ENCODE data around the gene MYOF.

MYOF gene

GRCh38 chr10:93356516-93356915 lies 125.6 kb downstream of the MYOF start:
- Mint-ChIP-seq H3K4me3 (no peak overlapping the region), H3K27me3 (peaks cover 22% of the 10 kb centered on the region), H3K9me3 (no peaks in the 10 kb centered on the region), H3K4me1 (peaks cover 13% of the 10 kb centered on the region), H3K27ac (no peak overlapping the region), H3K36me3 (ENCODE audit: low read depth) (peaks cover 21% of the 10 kb centered on the region)
- ATAC-seq (no peak), DNase-seq (no peak)

GRCh38 chr10:93352638-93353383 lies 129.3 kb downstream of the MYOF start:
- no peak overlapping the region for H3K4me3 Mint-ChIP-seq
- ATAC-seq (no peak), DNase-seq (no peak)
- H3K27me3 Mint-ChIP-seq: peaks cover 19% of the 10 kb centered on the region
- H3K27ac Mint-ChIP-seq: no peak overlapping the region
- H3K4me1 Mint-ChIP-seq: peaks cover 6% of the 10 kb centered on the region
- no peaks in the 10 kb centered on the region for H3K9me3 Mint-ChIP-seq
- H3K36me3 Mint-ChIP-seq (ENCODE audit: low read depth): peaks cover 22% of the 10 kb centered on the region

GRCh38 chr10:93346694-93347093 lies 135.4 kb downstream of the MYOF start:
- no peak overlapping the region for H3K27ac Mint-ChIP-seq
- H3K4me1 Mint-ChIP-seq: peaks cover 8% of the 10 kb centered on the region
- no peaks in the 10 kb centered on the region for H3K9me3 Mint-ChIP-seq
- peaks cover 21% of the 10 kb centered on the region for H3K36me3 Mint-ChIP-seq (ENCODE audit: low read depth)
- DNase-seq: no peak
- ATAC-seq: no peak
- peaks cover 2% of the 10 kb centered on the region for H3K27me3 Mint-ChIP-seq
- H3K4me3 Mint-ChIP-seq: no peak overlapping the region

- no peaks in the 10 kb centered on the region for H3K9me3 Mint-ChIP-seq
- DNase-seq (no peak), ATAC-seq (peak; percentile 57)
- peaks cover 2% of the 10 kb centered on the region for H3K27me3 Mint-ChIP-seq
- peaks cover 15% of the 10 kb centered on the region for H3K36me3 Mint-ChIP-seq (ENCODE audit: low read depth)
- peaks cover 8% of the 10 kb centered on the region for H3K4me1 Mint-ChIP-seq
- H3K27ac Mint-ChIP-seq: no peak overlapping the region
- H3K4me3 Mint-ChIP-seq: no peak overlapping the region
These were observed 136.0 kb downstream of the MYOF start for GRCh38 chr10:93346108-93346507.

- Mint-ChIP-seq H3K9me3 (no peaks in the 10 kb centered on the region), H3K27me3 (peaks cover 2% of the 10 kb centered on the region), H3K4me3 (no peak overlapping the region), H3K4me1 (peaks cover 8% of the 10 kb centered on the region), H3K27ac (no peak overlapping the region), H3K36me3 (ENCODE audit: low read depth) (peaks cover 10% of the 10 kb centered on the region)
- DNase-seq (no peak), ATAC-seq (no peak)
These were observed 137.4 kb downstream of the MYOF start for GRCh38 chr10:93344691-93345090.

GRCh38 chr10:93342921-93343320 lies 139.2 kb downstream of the MYOF start:
- Mint-ChIP-seq H3K27me3 (peaks cover 3% of the 10 kb centered on the region), H3K4me3 (no peak overlapping the region), H3K27ac (no peak overlapping the region), H3K4me1 (peaks cover 8% of the 10 kb centered on the region), H3K36me3 (ENCODE audit: low read depth) (peaks cover 13% of the 10 kb centered on the region), H3K9me3 (no peaks in the 10 kb centered on the region)
- DNase-seq (no peak), ATAC-seq (no peak)

- H3K9me3 Mint-ChIP-seq: no peaks in the 10 kb centered on the region
- no peak overlapping the region for H3K4me3 Mint-ChIP-seq
- peaks cover 8% of the 10 kb centered on the region for H3K4me1 Mint-ChIP-seq
- peaks cover 3% of the 10 kb centered on the region for H3K27me3 Mint-ChIP-seq
- DNase-seq: no peak
- H3K27ac Mint-ChIP-seq: no peak overlapping the region
- H3K36me3 Mint-ChIP-seq (ENCODE audit: low read depth): peaks cover 13% of the 10 kb centered on the region
- ATAC-seq: no peak
These were observed 139.8 kb downstream of the MYOF start for GRCh38 chr10:93342366-93342765.

- H3K9me3 Mint-ChIP-seq: no peaks in the 10 kb centered on the region
- no peak overlapping the region for H3K27ac Mint-ChIP-seq
- H3K4me3 Mint-ChIP-seq: no peak overlapping the region
- peaks cover 7% of the 10 kb centered on the region for H3K36me3 Mint-ChIP-seq (ENCODE audit: low read depth)
- ATAC-seq: no peak
- no peaks in the 10 kb centered on the region for H3K4me1 Mint-ChIP-seq
- no peak for DNase-seq
- peaks cover 1% of the 10 kb centered on the region for H3K27me3 Mint-ChIP-seq
These were observed 144.8 kb downstream of the MYOF start for GRCh38 chr10:93337309-93337721.

- peaks cover 3% of the 10 kb centered on the region for H3K36me3 Mint-ChIP-seq (ENCODE audit: low read depth)
- DNase-seq: no peak
- no peak overlapping the region for H3K27ac Mint-ChIP-seq
- H3K9me3 Mint-ChIP-seq: no peaks in the 10 kb centered on the region
- H3K4me3 Mint-ChIP-seq: no peak overlapping the region
- H3K4me1 Mint-ChIP-seq: no peaks in the 10 kb centered on the region
- no peak for ATAC-seq
- H3K27me3 Mint-ChIP-seq: peaks cover 1% of the 10 kb centered on the region
These were observed 145.5 kb downstream of the MYOF start for GRCh38 chr10:93336678-93337077.

- no peak for ATAC-seq
- no peaks in the 10 kb centered on the region for H3K9me3 Mint-ChIP-seq
- peaks cover 3% of the 10 kb centered on the region for H3K36me3 Mint-ChIP-seq (ENCODE audit: low read depth)
- H3K27me3 Mint-ChIP-seq: peaks cover 1% of the 10 kb centered on the region
- H3K4me1 Mint-ChIP-seq: no peaks in the 10 kb centered on the region
- H3K4me3 Mint-ChIP-seq: no peak overlapping the region
- no peak overlapping the region for H3K27ac Mint-ChIP-seq
- DNase-seq: no peak
These were observed 146.0 kb downstream of the MYOF start for GRCh38 chr10:93336110-93336509.

- H3K4me1 Mint-ChIP-seq: no peaks in the 10 kb centered on the region
- no peak overlapping the region for H3K27ac Mint-ChIP-seq
- no peak overlapping the region for H3K4me3 Mint-ChIP-seq
- H3K36me3 Mint-ChIP-seq (ENCODE audit: low read depth): peaks cover 3% of the 10 kb centered on the region
- H3K9me3 Mint-ChIP-seq: no peaks in the 10 kb centered on the region
- H3K27me3 Mint-ChIP-seq: peaks cover 1% of the 10 kb centered on the region
- peak; percentile 13 for DNase-seq
- ATAC-seq: peak; percentile 86
These were observed 147.2 kb downstream of the MYOF start for GRCh38 chr10:93334901-93335327.

- Mint-ChIP-seq H3K4me3 (no peak overlapping the region), H3K27ac (no peak overlapping the region), H3K36me3 (ENCODE audit: low read depth) (peaks cover 3% of the 10 kb centered on the region), H3K9me3 (no peaks in the 10 kb centered on the region), H3K4me1 (no peaks in the 10 kb centered on the region), H3K27me3 (peaks cover 1% of the 10 kb centered on the region)
- ATAC-seq (no peak), DNase-seq (no peak)
These were observed 148.0 kb downstream of the MYOF start for GRCh38 chr10:93334181-93334580.

GRCh38 chr10:93333278-93333978 lies 148.7 kb downstream of the MYOF start:
- H3K4me3 Mint-ChIP-seq: no peak overlapping the region
- H3K27ac Mint-ChIP-seq: no peak overlapping the region
- H3K9me3 Mint-ChIP-seq: no peaks in the 10 kb centered on the region
- ATAC-seq: no peak
- H3K27me3 Mint-ChIP-seq: no peaks in the 10 kb centered on the region
- H3K36me3 Mint-ChIP-seq (ENCODE audit: low read depth): no peaks in the 10 kb centered on the region
- no peaks in the 10 kb centered on the region for H3K4me1 Mint-ChIP-seq
- no peak for DNase-seq

GRCh38 chr10:93330824-93331223 lies 151.3 kb downstream of the MYOF start:
- H3K27me3 Mint-ChIP-seq: no peaks in the 10 kb centered on the region
- H3K36me3 Mint-ChIP-seq (ENCODE audit: low read depth): no peaks in the 10 kb centered on the region
- H3K27ac Mint-ChIP-seq: no peak overlapping the region
- DNase-seq (no peak), ATAC-seq (no peak)
- H3K4me1 Mint-ChIP-seq: no peaks in the 10 kb centered on the region
- no peak overlapping the region for H3K4me3 Mint-ChIP-seq
- H3K9me3 Mint-ChIP-seq: no peaks in the 10 kb centered on the region

- H3K9me3 Mint-ChIP-seq: no peaks in the 10 kb centered on the region
- H3K4me1 Mint-ChIP-seq: no peaks in the 10 kb centered on the region
- no peak overlapping the region for H3K27ac Mint-ChIP-seq
- ATAC-seq (no peak), DNase-seq (no peak)
- H3K4me3 Mint-ChIP-seq: no peak overlapping the region
- peaks cover 5% of the 10 kb centered on the region for H3K36me3 Mint-ChIP-seq (ENCODE audit: low read depth)
- peaks cover 4% of the 10 kb centered on the region for H3K27me3 Mint-ChIP-seq
These were observed 162.2 kb downstream of the MYOF start for GRCh38 chr10:93319896-93320295.
